Mesothelial cell of epicardium (in vitro differentiated cells): ENCODE results near the gene GOLM1. TPM values are rescaled to one million over a fixed set of nuclear protein-coding genes. Genes with fewer than 3 reads are reported as not detected.

Experiments used
- DNase-seq, 2 experiments: peaks; one replicate each; pipeline ENCODE4 v3.0.0; 2021; ENCODE audit warnings: low spot score in 2 of 2; ENCODE audit not compliant: unreplicated experiment in 2 of 2
- H3K27ac Mint-ChIP-seq: 2 replicates; pipeline ENCODE4 v1.8.0; 2021; ENCODE audit warnings: mixed read lengths
- H3K27me3 Mint-ChIP-seq: 2 replicates; pipeline ENCODE4 v1.8.0; 2021; ENCODE audit warnings: low read depth, mixed read lengths
- H3K36me3 Mint-ChIP-seq: 2 replicates; pipeline ENCODE4 v1.8.0; 2021; ENCODE audit warnings: mixed read lengths
- H3K4me1 Mint-ChIP-seq: 2 replicates; pipeline ENCODE4 v1.8.0; 2021; ENCODE audit warnings: mixed read lengths
- H3K4me3 Mint-ChIP-seq: 2 replicates; pipeline ENCODE4 v1.8.0; 2021; ENCODE audit warnings: mild to moderate bottlenecking, moderate library complexity, mixed read lengths
- H3K9me3 Mint-ChIP-seq: 2 replicates; pipeline ENCODE4 v1.8.0; 2021; ENCODE audit warnings: mixed read lengths
- CTCF ChIP-seq: fragments of 200-600 bp; sonication (generic); IDR thresholded peaks from one replicate; pipeline ENCODE4 v1.5.0; 2021; ENCODE audit warnings: antibody characterized with exemption; ENCODE audit not compliant: unreplicated experiment
- total RNA-seq: library from RNA; stranded (reverse); gene quantifications from 3 replicates; pipeline ENCODE4 v1.2.1, GENCODE V29; 2021

Gene GOLM1
- total RNA-seq, 1 donor from 2014 or later, result 101 TPM

- H3K4me3 Mint-ChIP-seq, result no peak overlapping the region
- TF ChIP-seq CTCF, result no peak
- DNase-seq, result no peak
- no peaks in the 10 kb centered on the region for H3K4me1 Mint-ChIP-seq
- no peak overlapping the region for H3K27ac Mint-ChIP-seq
- H3K9me3 Mint-ChIP-seq, result peaks cover 6% of the 10 kb centered on the region
- H3K27me3 Mint-ChIP-seq, result no peaks in the 10 kb centered on the region
- H3K36me3 Mint-ChIP-seq, result no peaks in the 10 kb centered on the region
These were observed 17.1 kb upstream of the GOLM1 start for GRCh38 chr9:86116425-86116824.

- H3K4me3 Mint-ChIP-seq, result no peak overlapping the region
- no peak for TF ChIP-seq CTCF
- H3K36me3 Mint-ChIP-seq, result no peaks in the 10 kb centered on the region
- H3K27ac Mint-ChIP-seq, result no peak overlapping the region
- peaks cover 6% of the 10 kb centered on the region for H3K9me3 Mint-ChIP-seq
- no peaks in the 10 kb centered on the region for H3K27me3 Mint-ChIP-seq
- no peaks in the 10 kb centered on the region for H3K4me1 Mint-ChIP-seq
- no peak for DNase-seq
These were observed 16.5 kb upstream of the GOLM1 start for GRCh38 chr9:86115886-86116285.

- Mint-ChIP-seq H3K27me3 (no peaks in the 10 kb centered on the region), H3K9me3 (peaks cover 6% of the 10 kb centered on the region), H3K4me3 (no peak overlapping the region), H3K4me1 (peaks cover under 1% of the 10 kb centered on the region), H3K36me3 (no peaks in the 10 kb centered on the region), H3K27ac (no peak overlapping the region)
- DNase-seq, result no peak
- no peak for TF ChIP-seq CTCF
These were observed 12.7 kb upstream of the GOLM1 start for GRCh38 chr9:86112057-86112456.

- no peak for DNase-seq
- Mint-ChIP-seq H3K4me3 (no peak overlapping the region), H3K27me3 (no peaks in the 10 kb centered on the region), H3K9me3 (no peaks in the 10 kb centered on the region), H3K4me1 (peaks cover 19% of the 10 kb centered on the region), H3K27ac (no peak overlapping the region), H3K36me3 (no peaks in the 10 kb centered on the region)
- TF ChIP-seq CTCF, result no peak
These were observed 3.3 kb upstream of the GOLM1 start for GRCh38 chr9:86102626-86103025.

- Mint-ChIP-seq H3K36me3 (no peaks in the 10 kb centered on the region), H3K27ac (peak overlapping the region; percentile 85), H3K9me3 (no peaks in the 10 kb centered on the region), H3K4me3 (peak overlapping the region; percentile 80), H3K4me1 (peaks cover 36% of the 10 kb centered on the region), H3K27me3 (no peaks in the 10 kb centered on the region)
- no peak for TF ChIP-seq CTCF
- peak in 1 of 2 experiments; percentile 52 for DNase-seq
These were observed 475 bp upstream of the GOLM1 start for GRCh38 chr9:86099701-86100364.
